ENCODE data around the gene ZNF383. TPM values are rescaled to one million over a fixed set of nuclear protein-coding genes. Genes with fewer than 3 reads are reported as not detected.
A peak's percentile ranks its signal among the peaks of the same experiment; 100 is the strongest.
"Not testable (repeated sequence)": the region's sequence is repeated elsewhere in the genome, so short reads cannot be mapped to it uniquely, and the experiment has no call there.

ZNF383 gene
- total RNA-seq: 7.8 TPM

DNA sequence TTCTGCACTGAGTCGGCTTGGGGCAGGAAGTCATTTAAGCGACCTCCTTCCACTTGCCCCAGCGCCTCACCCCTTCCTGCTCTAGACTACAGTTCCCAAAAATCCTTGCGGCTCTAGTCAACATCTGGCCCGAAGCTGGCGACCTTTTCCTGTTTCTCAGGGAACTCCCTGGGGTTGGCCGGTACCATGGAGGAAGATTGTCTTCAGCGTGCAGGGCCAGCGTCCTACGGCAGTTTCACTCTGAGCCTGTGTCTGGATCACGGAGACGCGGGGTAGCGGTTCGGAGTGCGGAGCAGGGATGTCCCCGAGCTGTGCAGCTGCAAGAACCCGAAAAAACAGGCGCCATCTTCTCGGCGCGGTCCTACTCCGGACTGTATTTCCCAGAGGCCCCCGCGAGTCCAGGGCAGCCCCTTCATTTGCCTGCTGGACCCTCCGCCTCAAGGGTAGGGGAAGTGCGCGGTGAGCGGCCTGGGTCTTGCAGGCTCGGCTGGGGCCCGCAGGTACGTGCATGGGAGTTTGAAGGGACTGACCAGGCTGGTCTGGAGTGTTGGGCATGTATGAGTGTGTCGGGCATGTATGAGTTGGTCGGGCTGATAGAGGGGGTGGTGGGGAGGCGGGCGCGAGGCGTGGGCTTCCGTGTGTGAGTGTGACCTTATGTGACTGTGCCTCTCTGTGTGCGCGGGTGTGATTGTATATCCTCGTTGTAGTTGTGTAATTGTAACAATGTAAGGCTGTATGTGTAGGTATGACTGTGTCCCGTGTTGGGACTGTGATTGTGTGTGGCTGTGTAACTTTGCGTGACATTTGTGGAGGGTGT is at the start of gene ZNF383:
TSS of gene ZNF383 (plus strand) at position 440 of the 817 bp plus-strand sequence. CDS start 12,240 bp downstream, outside the sequence.
- peak; percentile 66 to 94 (median 92) for DNase-seq (ENCODE audit: low read depth in 2 of 3, low spot score in 2 of 3)

DNA sequence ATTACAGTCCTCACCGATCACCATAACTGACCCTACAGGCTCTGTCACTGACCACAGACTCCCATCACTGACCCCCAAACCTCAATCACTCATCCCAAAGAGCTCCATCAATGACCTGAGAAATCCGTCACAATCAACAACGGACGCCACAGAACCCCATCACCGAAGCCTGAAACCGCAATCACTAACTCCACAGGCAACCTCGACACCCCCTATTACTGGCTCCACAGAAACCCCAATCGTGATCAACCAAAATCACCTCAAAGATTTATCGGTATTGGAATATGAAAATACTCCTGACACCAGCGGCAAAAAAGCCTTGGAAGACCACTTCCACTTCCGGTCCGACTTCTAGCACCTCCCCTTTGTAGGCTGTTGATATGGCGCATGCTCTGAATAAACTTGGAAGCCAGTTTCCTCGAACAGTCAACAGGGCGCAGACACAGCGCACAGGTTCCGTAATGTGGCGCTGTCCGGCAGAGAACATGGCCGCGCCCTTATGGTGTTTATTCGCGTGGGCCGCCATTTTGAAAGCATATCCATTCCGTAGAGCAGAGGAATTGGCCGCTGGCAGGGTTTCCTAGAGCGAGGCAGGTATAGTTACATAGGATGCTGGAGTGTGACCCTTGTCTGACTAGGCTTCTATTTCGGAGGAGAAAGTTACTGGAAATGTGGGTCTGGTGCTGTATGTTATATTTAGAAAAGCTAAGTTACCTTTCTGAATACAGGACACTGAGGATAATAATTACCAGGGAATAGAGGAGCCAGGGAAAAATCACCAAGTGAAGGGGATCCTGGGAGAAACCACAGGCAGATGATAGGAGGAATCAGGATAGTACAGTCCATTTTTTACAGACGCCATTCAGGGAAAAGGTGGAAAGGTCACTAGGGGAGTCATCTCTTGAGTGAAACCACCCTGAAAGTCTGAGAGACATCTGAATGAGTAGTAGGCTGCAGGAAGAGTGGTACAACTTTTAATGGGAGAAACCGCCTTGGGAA is 45.3 kb upstream of the ZNF383 start, which contains the start of gene ZNF585A:
TSS of gene ZNF585A (minus strand) at position 328 of the 999 bp plus-strand sequence. CDS start 2,785 bp downstream, outside the sequence.
- peak; percentile 74 to 98 (median 96) for DNase-seq (ENCODE audit: low read depth in 2 of 3, low spot score in 2 of 3)

- not testable (repeated sequence) for DNase-seq (ENCODE audit: low read depth in 2 of 3, low spot score in 2 of 3)
Measured at GRCh38 chr19:37186071-37186470, 31.9 kb upstream of the ZNF383 start.

DNA sequence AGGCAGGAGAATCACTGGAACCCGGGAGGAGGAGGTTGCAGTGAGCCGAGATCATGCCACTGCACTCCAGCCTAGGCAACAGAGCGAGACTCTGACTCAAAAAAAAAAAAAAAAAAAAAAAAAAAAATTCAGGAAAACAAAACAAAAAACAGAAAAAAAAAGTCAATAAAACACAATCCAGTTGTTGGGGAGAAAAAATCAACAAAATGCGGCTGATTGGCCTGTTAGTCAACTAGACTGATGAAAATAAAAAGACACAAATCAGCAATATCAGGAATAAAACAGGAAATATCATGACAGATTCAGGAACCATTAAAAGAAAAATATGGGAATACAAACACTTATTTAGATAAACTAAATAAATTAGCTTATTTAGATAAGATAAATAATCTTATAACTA is 22.8 kb upstream of the ZNF383 start:
- DNase-seq (ENCODE audit: low read depth in 2 of 3, low spot score in 2 of 3): not testable (repeated sequence)

- not testable (repeated sequence) for DNase-seq (ENCODE audit: low read depth in 2 of 3, low spot score in 2 of 3)
Measured at GRCh38 chr19:37197115-37197514, 20.9 kb upstream of the ZNF383 start.

DNA sequence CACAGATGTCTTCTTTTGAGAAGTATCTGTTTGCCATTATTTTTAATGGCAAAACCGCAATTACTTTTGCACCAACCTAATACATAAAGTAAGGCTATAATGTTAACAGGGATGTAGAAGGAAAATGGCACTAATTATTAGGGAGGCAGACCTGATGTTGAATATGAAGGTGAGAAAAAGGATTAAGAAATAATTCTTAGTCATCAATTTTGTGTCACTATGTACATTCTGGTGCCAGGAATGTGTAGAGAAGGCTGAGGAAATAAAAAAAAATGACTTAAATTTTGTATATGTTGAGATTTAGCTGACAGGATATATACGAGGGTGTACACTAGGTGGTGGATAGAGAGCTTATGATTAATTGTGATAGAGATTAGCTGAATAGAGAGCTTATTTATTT is 20.2 kb upstream of the ZNF383 start:
- no peak for DNase-seq (ENCODE audit: low read depth in 2 of 3, low spot score in 2 of 3)

GRCh38 chr19:37217480-37217774 is 587 bp upstream of the ZNF383 start:
- no peak for DNase-seq (ENCODE audit: low read depth in 2 of 3, low spot score in 2 of 3)

DNA sequence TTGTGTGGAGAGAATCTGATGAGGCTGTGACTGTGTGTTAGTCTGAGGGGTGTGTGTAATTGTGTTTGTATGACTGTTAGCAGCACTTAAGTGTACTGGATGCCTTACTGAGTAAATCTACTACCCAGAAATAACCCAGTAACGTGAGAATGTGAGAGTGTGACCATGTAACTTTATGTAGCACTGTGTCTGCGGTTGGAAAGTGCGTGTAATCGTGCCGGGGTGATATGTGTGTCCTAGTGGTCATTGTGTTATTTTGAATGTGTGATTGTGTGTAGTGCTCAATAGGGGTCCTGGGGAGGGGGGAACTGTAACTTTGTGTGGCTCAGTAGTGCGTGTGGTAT is 550 bp downstream of the ZNF383 start:
- DNase-seq (ENCODE audit: low read depth in 2 of 3, low spot score in 2 of 3): no peak

GRCh38 chr19:37220383-37220782 is 2.4 kb downstream of the ZNF383 start:
- DNase-seq (ENCODE audit: low read depth in 2 of 3, low spot score in 2 of 3): no peak

DNA sequence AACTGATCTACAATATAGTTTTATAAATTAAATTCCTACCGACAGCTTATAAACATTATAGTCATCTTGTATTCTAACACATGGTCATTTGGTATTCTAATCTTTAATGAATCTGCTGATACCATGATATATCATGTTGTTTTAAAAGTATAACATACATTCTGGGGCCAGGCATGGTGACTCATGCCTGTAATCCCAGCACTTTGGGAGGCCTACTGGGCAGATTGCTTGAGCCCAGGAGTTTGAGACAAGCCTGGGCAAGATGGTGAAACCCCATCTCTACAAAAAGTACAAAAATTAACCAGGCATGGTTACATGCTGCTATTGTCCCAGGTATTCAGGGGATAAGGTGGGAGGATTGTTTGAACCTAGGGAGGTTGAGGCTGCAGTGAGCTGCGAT is 3.1 kb downstream of the ZNF383 start:
- no peak for DNase-seq (ENCODE audit: low read depth in 2 of 3, low spot score in 2 of 3)

GRCh38 chr19:37226248-37226647 is 8.2 kb downstream of the ZNF383 start:
- DNase-seq (ENCODE audit: low read depth in 2 of 3, low spot score in 2 of 3): no peak

- peak in 1 of 3 donors; percentile 41 for DNase-seq (ENCODE audit: low read depth in 2 of 3, low spot score in 2 of 3)
Measured at GRCh38 chr19:37227996-37228395, 10.0 kb downstream of the ZNF383 start.

DNA sequence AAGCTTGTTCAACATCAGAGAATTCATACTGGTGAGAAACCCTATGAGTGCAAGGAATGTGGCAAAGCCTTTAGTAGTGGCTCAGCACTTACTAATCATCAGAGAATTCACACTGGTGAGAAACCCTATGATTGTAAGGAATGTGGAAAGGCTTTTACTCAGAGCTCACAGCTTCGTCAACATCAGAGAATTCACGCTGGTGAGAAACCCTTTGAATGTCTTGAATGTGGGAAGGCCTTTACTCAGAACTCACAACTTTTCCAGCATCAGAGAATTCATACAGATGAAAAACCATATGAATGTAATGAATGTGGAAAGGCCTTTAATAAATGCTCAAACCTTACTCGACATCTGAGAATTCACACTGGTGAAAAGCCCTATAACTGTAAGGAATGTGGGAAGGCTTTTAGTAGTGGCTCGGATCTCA is 25.2 kb downstream of the ZNF383 start:
- peak in 1 of 3 donors; percentile 5 for DNase-seq (ENCODE audit: low read depth in 2 of 3, low spot score in 2 of 3)

DNA sequence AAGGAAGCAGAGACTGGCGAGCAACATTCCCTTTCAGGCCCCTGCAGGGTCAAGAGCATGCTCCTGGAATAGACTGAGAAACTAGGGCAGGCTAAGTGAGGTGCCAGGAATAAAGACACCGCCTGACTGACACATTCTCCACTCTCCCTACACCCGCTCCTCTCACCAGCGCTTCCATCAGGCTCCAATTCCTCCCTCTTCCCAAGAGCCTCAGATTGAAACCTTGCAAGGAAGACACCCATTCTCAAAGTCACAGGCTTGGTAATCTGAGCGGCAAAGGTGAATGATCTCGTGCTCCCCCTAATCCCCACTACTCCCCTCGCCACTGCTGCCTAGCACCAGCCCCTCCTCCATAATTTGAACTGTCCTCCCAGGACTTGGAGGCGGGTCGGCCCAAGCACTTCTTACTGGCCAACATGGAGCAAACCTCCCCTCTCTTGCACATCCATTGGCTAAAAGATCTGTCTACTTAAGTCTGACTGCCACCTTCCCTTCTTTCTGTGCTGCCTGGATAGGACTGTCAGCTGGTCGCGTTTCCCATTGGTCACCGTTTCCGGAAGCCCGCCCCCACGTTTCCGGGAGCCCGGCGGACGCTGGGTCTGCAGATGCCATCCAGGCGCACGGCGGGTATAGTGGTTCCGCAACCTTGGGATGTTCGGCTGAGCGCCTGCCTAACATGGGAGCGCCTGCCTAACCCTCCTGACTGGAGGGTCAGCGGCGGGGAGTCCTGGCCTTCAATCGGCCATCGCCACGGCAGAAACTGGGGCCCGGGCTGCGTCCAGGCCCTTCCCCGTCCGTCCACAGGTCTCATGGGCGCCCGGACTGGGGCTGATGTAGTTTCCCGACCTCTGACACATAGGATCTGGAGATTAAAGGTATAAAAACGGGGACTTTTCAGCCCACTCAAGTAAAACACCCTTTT is 33.6 kb downstream of the ZNF383 start:
- peak in 2 of 3 donors; percentile 69 to 89 for DNase-seq (ENCODE audit: low read depth in 2 of 3, low spot score in 2 of 3)

DNA sequence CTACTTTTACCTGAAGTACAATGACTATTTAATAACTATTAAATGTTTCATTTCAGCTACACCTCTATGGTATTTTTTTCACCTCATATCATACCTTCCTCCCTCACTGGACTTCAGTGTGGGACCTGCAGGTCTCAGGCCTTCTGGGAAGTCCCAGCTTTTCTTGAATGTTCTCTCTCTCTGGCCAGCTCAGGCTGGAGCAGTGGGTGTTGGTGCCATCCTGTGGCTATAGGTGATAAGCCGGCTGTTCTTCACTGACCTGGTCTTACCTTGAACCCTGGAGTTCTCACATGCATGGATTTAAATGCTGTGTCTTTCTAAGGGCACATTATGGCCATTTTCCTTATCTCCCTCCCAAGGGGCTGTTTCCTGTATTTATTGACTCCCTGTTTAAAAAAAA is 45.0 kb downstream of the ZNF383 start:
- not testable (repeated sequence) for DNase-seq (ENCODE audit: low read depth in 2 of 3, low spot score in 2 of 3)

DNA sequence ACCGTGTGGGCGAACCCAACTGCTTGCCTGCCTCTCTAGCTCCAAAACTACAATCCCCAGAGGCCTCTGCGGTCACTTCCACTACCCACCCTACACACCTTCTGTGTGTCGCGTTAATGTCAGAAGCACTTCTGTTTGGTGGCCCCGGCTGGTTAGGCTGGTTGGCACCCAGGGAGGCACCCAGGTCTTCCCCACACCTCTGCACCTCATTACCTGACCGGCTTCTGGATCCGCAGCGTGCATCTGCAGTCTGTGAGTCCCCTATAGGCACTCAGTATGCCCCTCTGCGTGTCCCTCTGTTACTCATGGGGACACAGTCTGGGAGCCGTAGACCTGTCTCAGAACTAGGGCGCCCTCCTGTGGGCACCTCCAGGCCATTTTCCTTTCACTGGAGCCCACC is 49.0 kb downstream of the ZNF383 start:
- DNase-seq (ENCODE audit: low read depth in 2 of 3, low spot score in 2 of 3): not testable (repeated sequence)

GRCh38 chr19:37267755-37268154 is 49.7 kb downstream of the ZNF383 start:
- DNase-seq (ENCODE audit: low read depth in 2 of 3, low spot score in 2 of 3): not testable (repeated sequence)

GRCh38 chr19:37280656-37281055 is 62.6 kb downstream of the ZNF383 start:
- DNase-seq (ENCODE audit: low read depth in 2 of 3, low spot score in 2 of 3): not testable (repeated sequence)

GRCh38 chr19:37284020-37284419 is 66.0 kb downstream of the ZNF383 start:
- not testable (repeated sequence) for DNase-seq (ENCODE audit: low read depth in 2 of 3, low spot score in 2 of 3)

- not testable (repeated sequence) for DNase-seq (ENCODE audit: low read depth in 2 of 3, low spot score in 2 of 3)
Measured at GRCh38 chr19:37289229-37289628, 71.2 kb downstream of the ZNF383 start.

All from hematopoietic multipotent progenitor cell (in vitro differentiated cells).